Smooth muscle cell (in vitro differentiated cells): ENCODE results near the gene PAX5. TPM values are rescaled to one million over a fixed set of nuclear protein-coding genes. Genes with fewer than 3 reads are reported as not detected.

Experiments
- DNase-seq: peaks from one replicate; lab custom pipeline; 2025; ENCODE audit not compliant: unreplicated experiment; lab: John Stamatoyannopoulos, UW
- H2AFZ ChIP-seq: fragments of 200-600 bp; sonication (generic); 2 replicates; pipeline ENCODE4 v1.6.0; 2016; ENCODE audit warnings: antibody characterized with exemption, low read depth, mild to moderate bottlenecking
- H3F3A ChIP-seq: fragments of 200-600 bp; sonication (generic); 2 replicates; pipeline ENCODE4 v1.6.0; 2017; ENCODE audit warnings: antibody characterized with exemption, low read depth
- H3K27ac ChIP-seq: fragments of 200-600 bp; sonication (generic); 2 replicates; pipeline ENCODE4 v1.5.1; 2016; ENCODE audit warnings: low read depth, mild to moderate bottlenecking
- H3K27me3 ChIP-seq: fragments of 200-600 bp; sonication (generic); 2 replicates; pipeline ENCODE4 v1.6.1; 2016; ENCODE audit warnings: low read depth, mild to moderate bottlenecking
- H3K36me3 ChIP-seq: fragments of 200-600 bp; sonication (generic); 2 replicates; pipeline ENCODE4 v1.5.1; 2016; ENCODE audit warnings: low read depth
- H3K4me1 ChIP-seq: fragments of 200-600 bp; sonication (generic); 2 replicates; pipeline ENCODE4 v1.5.1; 2016; ENCODE audit warnings: low read depth
- H3K4me2 ChIP-seq: fragments of 200-600 bp; sonication (generic); 2 replicates; pipeline ENCODE4 v1.6.0; 2016; ENCODE audit warnings: mild to moderate bottlenecking
- H3K4me3 ChIP-seq: fragments of 200-600 bp; sonication (generic); 2 replicates; pipeline ENCODE4 v1.5.1; 2016; ENCODE audit warnings: mild to moderate bottlenecking
- H3K79me2 ChIP-seq: fragments of 200-600 bp; sonication (generic); 2 replicates; pipeline ENCODE4 v1.6.0; 2016; ENCODE audit warnings: low read depth, mild to moderate bottlenecking
- H3K9ac ChIP-seq: fragments of 200-600 bp; sonication (generic); 2 replicates; pipeline ENCODE4 v1.6.0; 2016; ENCODE audit warnings: low read depth
- H3K9me3 ChIP-seq: fragments of 200-600 bp; sonication (generic); replicated peaks from 2 replicates; pipeline ENCODE4 v1.5.1; 2016; ENCODE audit warnings: low read depth
- H4K20me1 ChIP-seq: fragments of 200-600 bp; sonication (generic); 2 replicates; pipeline ENCODE4 v1.6.0; 2016; ENCODE audit warnings: low read depth
- CTCF ChIP-seq: fragments of 200-600 bp; sonication (generic); IDR thresholded peaks from 2 replicates; pipeline ENCODE4 v1.5.1; 2017; ENCODE audit warnings: borderline replicate concordance, mild to moderate bottlenecking, antibody characterized with exemption; ENCODE audit not compliant: insufficient read depth, poor library complexity, severe bottlenecking
- WGBS: methylation state at CpG from one replicate; pipeline ENCODE4 v1.1.7; 2016; ENCODE audit warnings: low lambda C conversion rate; 5-methylcytosine and 5-hydroxymethylcytosine counted together
- polyA plus RNA-seq: library from polyadenylated mRNA; unstranded; fragments of >200 nt; fragmentation: Nextera tagmentation; extraction: Ambion mirVana; gene quantifications from 2 replicates; pipeline ENCODE4 v1.2.1, GENCODE V29; 2016
- total RNA-seq: library from RNA; depleted of rRNA; stranded (reverse); fragments of >200 nt; gene quantifications from 2 replicates; pipeline ENCODE4 v1.2.3, GENCODE V29; 2014

Gene PAX5
- total and polyA plus RNA-seq, 2 experiments from 2014 or later: 0.09 TPM; not detected in 1

- H3K9ac ChIP-seq: no peak overlapping the region
- H3K4me3 ChIP-seq: no peak overlapping the region
- no peak for TF ChIP-seq CTCF
- H3K4me2 ChIP-seq: no peak overlapping the region
- 61% methylated on average over 4 of the region's 4 CpGs for WGBS
- DNase-seq: no peak
- H4K20me1 ChIP-seq: no peaks in the 10 kb centered on the region
- H3K4me1 ChIP-seq: no peaks in the 10 kb centered on the region
- H3K27me3 ChIP-seq: peaks cover 38% of the 10 kb centered on the region
- H3K79me2 ChIP-seq: no peaks in the 10 kb centered on the region
- no peaks in the 10 kb centered on the region for H3K36me3 ChIP-seq
- H3K27ac ChIP-seq: no peak overlapping the region
- no peaks in the 10 kb centered on the region for H3F3A ChIP-seq
- H3K9me3 ChIP-seq: no peaks in the 10 kb centered on the region
- no peak overlapping the region for H2AFZ ChIP-seq
Measured at GRCh38 chr9:36937951-36938350, 96.1 kb downstream of the PAX5 start.

GRCh38 chr9:36937346-36937745, 96.7 kb downstream of the PAX5 start:
- 84% methylated on average over 7 of the region's 7 CpGs for WGBS

GRCh38 chr9:36936498-36936831, 97.6 kb downstream of the PAX5 start:
- no peaks in the 10 kb centered on the region for H3K79me2 ChIP-seq
- no peaks in the 10 kb centered on the region for H3F3A ChIP-seq
- no peak for TF ChIP-seq CTCF
- no peaks in the 10 kb centered on the region for H3K9me3 ChIP-seq
- H3K27me3 ChIP-seq: peaks cover 39% of the 10 kb centered on the region
- H3K4me3 ChIP-seq: no peak overlapping the region
- no peaks in the 10 kb centered on the region for H3K4me1 ChIP-seq
- no peaks in the 10 kb centered on the region for H3K36me3 ChIP-seq
- H3K4me2 ChIP-seq: no peak overlapping the region
- no peak overlapping the region for H3K9ac ChIP-seq
- no peak overlapping the region for H3K27ac ChIP-seq
- H4K20me1 ChIP-seq: no peaks in the 10 kb centered on the region
- DNase-seq: no peak
- no peak overlapping the region for H2AFZ ChIP-seq

More at GRCh38 chr9:36937346-36937745, 96.7 kb downstream of the PAX5 start:
- Histone ChIP-seq H3F3A (no peaks in the 10 kb centered on the region), H3K27me3 (peaks cover 38% of the 10 kb centered on the region), H3K4me3 (no peak overlapping the region), H4K20me1 (no peaks in the 10 kb centered on the region), H2AFZ (no peak overlapping the region), H3K9me3 (no peaks in the 10 kb centered on the region), H3K4me2 (no peak overlapping the region), H3K9ac (no peak overlapping the region), H3K27ac (no peak overlapping the region), H3K4me1 (no peaks in the 10 kb centered on the region), H3K79me2 (no peaks in the 10 kb centered on the region), H3K36me3 (no peaks in the 10 kb centered on the region)
- no peak for TF ChIP-seq CTCF
- no peak for DNase-seq

GRCh38 chr9:36935768-36936497, 98.1 kb downstream of the PAX5 start:
- Histone ChIP-seq H4K20me1 (no peaks in the 10 kb centered on the region), H3K27ac (no peak overlapping the region), H3K9ac (no peak overlapping the region), H3K4me2 (no peak overlapping the region), H3K4me3 (no peak overlapping the region), H3K9me3 (no peaks in the 10 kb centered on the region), H3F3A (no peaks in the 10 kb centered on the region), H2AFZ (no peak overlapping the region), H3K4me1 (no peaks in the 10 kb centered on the region), H3K79me2 (no peaks in the 10 kb centered on the region), H3K36me3 (no peaks in the 10 kb centered on the region), H3K27me3 (peaks cover 43% of the 10 kb centered on the region)
- no peak for DNase-seq
- WGBS: 92% methylated on average over 9 of the region's 9 CpGs
- no peak for TF ChIP-seq CTCF
